Limb (tissue), 2 donors: ENCODE results near the gene BCL2L13.
"Not testable (repeated sequence)": the region's sequence is repeated elsewhere in the genome, so short reads cannot be mapped to it uniquely, and the experiment has no call there.

Experiments
- DNase-seq, 2 donors: peaks; one replicate each; pipeline ENCODE4 v3.0.0-alpha.2; 2016; ENCODE audit errors: extremely low spot score in 2 of 2

Gene BCL2L13

DNA sequence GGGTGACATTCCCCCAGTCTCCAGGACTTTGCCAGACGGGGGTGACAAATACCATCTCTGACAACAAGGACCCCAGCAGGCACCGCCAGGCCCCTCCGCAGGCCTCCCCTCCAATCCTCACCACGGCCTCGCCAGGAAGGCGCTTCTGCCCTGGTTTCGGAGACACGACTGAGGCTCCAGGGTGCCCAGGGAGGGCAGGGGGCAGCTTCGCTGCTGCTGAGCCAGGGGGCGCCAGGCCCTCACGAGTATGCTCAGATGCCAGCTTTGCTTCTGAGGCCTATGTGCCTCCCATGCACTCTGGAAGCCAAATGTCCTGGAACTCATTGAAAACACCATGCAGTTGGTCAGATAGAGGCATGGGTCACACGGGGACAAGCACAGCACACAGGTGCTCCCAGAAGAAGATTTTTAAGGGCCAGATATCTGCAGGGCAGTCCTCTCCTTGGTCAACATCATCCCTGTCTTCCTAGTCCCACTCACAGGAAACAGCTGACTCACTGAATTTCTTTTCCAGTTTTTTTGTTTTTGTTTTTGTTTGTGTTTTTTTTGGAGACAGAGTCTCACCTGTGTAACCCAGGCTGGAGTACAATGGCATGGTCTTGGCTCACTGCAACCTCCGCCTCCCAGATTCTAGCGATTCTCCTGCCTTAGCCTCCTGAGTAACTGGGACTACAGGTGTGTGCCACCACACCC is 115.8 kb downstream of the BCL2L13 start:
- no peak for DNase-seq

DNA sequence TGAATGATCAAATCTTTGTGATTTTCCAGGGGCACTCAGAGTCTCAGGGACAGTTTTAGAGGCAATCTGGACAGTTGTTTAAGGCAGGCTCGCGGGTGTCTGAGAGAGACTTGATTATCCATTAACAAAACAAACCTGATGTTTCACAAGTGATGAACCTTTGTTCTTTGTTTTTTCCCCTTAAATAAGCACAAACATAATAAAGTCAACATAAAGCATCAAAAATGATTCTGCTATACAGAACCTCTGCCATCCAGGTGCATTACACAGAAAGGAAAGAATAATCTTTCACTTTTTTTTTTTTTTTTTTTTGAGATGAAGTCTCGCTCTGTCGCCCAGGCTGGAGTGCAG is 122.6 kb downstream of the BCL2L13 start:
- DNase-seq: no peak

DNA sequence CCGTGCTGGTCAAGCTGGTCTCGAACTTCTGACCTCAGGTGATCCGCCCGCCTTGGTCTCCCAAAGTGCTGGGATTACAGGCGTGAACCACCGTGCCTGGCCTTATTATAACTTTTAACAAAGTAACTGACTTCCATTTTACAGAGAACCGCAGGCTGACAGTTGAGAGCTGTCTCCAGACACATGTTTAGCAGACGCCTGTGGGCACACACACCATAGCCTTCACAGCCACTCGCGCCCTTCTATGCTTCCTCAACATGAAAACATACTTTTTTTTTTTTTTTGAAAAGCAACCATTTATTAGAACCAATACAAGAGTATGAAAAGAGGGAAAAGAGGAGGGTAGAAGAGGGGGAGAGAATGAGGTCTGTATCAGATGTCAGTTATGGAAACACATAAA is 124.9 kb downstream of the BCL2L13 start:
- not testable (repeated sequence) for DNase-seq

DNA sequence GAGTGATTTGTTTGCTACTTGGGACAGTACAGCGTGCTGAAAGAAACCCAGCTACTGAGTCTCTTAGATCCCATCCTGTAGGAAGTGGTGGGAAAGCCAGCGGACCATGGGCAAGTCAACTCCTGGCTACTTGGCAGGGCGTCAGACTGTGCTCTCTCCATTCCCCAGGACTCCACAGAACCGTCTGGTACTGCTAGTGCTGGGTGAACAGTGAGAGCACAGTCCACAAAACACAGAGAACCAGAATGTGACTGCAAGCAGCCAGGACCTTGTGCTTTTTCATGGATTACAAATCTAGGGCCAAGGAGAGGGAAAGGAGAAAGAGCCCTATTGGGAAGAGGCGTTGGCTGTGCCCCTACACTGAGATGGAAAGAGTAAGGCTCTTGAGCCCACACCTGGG is 125.5 kb downstream of the BCL2L13 start:
- DNase-seq: no peak

DNA sequence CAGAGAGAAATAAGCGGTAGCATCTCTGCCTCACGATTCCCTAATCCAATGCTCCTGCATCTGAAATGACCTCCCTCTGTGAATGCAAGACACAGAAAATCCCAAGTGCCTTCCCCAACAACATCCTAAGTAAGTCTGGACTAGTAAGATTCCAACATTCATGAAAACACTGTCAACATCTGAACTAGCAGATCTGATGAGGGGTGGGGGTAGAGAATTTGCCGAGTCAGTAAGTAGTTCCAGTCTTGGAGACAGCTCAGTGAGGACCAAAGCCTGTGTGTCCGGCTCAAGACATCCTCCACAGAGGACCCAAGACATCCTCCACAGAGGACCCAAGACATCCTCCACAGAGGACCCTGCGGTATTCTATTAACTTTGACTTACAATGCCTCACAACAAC is 126.3 kb downstream of the BCL2L13 start:
- not testable (repeated sequence) for DNase-seq

DNA sequence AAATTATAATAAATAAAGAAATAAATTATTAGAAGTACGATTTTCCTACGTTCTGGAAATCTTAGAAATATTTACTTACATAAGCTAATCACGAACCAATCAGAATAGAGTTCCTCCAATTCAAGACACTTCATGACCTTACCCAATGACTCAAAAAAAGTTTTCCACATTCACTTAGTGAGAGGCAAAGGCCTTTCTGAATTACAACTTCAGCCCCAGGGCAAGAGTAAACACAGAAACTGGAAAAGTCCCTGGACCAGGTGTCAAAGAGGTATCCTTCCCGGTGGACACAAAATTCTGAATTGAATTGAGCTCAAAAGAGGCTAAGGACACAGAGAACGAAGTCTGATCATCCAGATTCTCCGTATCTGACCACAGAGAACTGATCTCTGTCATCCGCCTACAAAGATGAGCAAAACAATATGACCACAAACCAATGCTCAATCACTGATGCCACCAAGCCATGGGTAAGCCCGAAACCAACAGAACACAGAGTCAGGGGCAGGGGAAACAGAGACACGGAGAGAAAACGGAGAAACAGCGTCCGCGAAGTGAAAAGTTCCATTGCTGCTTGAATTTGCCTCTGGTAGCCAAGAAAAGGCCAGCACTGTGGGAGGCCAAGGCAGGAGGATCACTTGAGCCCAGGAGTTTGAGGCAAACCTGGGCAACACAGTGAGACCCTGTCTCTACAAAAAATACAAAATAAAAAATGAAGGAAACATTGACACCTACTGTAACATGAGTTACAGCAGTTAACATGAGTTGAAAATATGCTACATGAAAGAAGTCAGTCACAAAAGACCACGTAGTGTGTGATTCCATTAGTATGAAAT is 128.9 kb downstream of the BCL2L13 start:
- no peak for DNase-seq

DNA sequence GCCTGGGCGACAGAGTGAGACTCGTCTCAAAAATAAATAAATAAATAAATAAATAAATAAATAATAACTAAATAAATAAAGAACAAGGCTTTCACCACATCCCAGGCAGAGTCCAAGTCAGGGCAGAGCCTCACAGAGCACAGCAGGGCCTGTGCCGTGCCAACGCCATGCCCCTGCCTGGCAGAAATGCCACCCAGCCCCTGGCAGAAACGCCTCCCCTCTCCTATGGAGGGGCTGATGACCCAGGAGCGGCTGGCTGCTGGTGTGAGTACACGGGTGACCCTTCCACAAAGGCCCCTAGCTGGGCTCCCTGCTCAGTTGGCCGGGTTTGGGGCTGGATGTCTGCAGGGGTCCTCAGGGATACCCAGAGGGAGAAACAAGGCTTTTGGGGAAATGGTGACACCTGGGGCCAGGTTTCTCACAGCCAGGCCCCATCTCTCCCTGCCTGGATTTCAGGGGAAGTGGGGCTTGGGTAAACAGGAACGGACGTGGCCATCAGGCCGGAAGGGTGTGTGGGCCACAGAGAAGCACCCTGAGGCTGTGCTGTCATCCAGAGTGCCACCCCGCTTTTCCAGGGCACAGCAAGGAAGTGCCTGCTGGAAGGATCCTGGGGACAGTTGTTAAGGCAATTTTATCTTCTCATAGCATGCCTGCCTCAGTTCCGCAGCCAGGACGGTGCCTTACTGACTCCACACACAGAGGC is 130.6 kb downstream of the BCL2L13 start:
- no peak for DNase-seq

DNA sequence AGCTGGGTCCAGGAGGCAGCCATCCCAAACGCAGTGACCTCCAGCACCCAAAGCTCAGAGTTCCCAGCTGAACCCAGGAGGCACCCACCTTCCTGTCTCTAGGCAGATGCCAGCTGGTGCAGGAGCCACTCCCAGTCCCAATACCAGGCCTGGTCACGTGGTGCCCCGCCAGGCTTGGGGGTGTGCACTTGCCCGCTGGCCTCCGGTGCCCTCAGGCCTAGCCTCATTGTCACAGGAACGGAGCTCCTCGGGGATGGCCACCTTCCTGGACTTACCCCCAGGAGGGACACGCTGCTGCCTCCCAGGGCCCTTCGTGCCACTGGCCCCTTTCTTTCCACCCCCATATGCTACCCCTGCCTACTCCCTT is 131.1 kb downstream of the BCL2L13 start:
- DNase-seq: no peak

DNA sequence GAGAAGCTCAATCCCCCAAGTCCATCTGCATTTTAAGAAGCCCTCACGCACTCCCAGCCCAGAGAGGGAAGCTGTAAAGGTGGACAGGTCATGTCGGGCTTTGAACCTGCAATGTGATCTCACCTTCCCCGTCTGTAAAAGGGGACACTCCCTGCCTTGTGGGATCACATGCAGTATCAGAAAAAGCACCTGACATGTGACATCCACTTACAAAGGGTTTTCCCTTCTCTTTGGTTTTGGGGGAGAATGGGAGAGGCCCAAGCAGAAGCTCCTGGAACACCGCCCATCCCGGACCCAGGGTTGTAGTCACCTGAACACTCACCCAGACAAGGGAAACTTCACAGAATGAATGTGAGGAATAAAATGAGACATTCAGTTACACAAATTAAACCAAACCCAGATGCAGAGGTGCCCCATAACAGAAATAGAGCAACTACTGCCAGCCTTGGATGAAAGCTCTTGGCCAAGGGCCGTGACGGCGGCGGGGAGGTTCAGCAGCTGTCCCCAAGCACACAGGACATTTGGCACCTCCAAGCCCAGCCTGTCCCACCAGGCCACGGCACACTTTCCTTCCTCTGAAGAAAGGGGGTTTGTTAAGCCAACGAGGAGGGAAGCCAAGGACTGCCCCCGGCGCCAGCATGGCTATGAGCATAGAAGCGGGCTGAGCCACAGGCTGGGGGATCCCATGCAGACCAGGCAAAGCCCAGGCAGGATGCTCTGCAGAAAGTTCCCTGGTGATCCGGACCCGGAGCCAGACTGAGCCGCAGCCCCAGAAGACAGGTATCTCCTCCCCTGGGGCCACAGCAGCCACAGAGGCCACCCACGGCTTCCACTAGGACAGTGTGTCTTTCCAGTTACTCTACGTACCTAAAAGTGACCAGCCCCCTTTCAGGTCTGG is 131.9 kb downstream of the BCL2L13 start:
- DNase-seq: peak in 1 of 2 donors; percentile 20

DNA sequence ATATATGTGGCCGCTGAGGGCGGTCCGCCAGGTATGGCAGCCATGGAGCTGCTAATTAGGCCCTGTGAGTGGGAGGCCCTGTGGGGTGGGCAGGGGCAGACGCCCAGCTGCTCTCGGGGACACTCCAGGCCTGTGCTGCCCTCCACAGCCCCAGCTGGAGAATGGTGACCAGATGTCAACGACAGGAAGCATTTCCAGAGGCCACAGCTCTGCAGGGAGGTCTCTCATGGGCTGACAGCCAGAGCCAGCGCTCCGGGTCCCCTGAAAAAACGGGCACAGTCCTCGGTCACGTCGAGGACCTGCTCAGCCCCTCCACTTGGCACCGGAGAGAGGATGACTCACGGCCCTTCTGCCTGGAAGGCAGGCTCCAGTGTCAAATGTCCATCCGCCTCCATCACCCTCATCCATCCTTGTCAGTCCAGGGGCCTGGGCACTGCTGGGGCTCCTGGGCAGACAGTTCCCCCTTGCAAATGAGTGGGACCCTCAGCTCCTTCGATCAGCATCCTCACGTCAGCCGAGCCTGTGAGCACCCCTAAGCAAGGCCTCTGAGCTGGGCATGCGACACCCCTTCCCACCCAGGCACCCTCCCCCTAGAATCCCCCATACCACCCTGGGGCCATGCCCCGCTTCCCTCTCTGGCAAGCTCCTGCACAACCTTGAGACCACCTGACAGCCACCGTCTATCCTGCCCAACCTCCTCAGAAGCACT is 133.8 kb downstream of the BCL2L13 start:
- DNase-seq: no peak

DNA sequence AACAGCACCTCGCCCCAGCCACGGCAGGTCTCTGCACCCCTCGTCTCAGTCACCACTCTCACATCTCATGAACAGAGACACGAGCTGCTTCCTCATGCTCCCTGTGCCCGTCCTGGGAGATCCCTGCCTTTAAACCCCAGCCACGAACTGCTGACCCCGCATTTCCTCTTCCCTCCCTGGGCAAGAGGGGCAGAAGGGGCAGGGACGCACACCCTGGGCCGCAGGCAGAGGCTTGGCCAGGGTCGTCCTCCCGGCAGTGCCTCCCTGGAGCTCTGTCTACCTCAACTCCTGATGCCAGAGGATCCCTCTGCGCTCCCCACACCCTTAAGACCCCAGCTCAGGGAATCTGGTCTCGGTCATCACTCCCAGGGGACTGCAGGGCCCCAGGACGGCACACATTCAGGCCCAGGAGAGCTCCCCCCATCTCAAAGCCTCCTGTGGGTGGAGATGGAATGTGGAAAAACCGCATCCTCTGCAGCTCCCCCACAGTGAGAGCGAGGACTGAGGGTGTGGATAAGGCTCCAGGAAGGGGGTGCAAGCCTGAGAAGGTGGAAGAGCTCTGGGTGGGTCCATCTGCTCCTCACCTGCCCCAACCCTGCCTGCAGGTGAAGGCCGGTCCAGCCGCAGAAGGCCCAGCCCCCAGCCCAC is 134.5 kb downstream of the BCL2L13 start:
- DNase-seq: peak in 1 of 2 donors; percentile 45

DNA sequence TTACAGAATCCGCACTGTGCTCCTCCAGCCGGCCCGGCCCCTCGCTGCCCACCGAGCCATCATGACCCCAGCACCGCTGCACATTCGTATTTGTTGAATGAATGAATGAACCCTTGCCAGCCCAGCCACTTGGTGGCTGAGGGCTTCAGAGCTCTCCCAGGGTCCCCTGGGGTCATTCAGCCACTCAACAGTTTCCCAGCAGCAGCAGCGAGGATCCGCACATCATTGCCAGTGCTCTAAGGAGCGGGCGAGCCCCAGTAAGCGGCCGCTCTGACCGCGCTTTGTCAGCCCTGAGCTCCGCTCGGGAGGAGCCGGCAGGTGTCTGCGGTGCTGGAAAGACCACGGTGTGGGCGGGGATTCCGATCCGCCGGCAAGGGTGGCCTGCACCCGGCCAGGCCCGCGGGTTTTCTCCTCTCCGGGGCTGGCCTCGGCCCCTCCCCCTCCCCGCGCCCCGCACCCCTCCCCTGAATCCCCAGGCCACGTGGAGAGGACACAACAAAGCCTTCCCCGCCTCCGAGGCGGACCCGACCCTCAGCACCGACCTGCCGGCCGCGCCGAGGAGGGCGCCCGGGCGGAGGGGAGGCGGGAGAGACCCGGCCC is 135.1 kb downstream of the BCL2L13 start:
- DNase-seq: peak in 1 of 2 donors; percentile 79

DNA sequence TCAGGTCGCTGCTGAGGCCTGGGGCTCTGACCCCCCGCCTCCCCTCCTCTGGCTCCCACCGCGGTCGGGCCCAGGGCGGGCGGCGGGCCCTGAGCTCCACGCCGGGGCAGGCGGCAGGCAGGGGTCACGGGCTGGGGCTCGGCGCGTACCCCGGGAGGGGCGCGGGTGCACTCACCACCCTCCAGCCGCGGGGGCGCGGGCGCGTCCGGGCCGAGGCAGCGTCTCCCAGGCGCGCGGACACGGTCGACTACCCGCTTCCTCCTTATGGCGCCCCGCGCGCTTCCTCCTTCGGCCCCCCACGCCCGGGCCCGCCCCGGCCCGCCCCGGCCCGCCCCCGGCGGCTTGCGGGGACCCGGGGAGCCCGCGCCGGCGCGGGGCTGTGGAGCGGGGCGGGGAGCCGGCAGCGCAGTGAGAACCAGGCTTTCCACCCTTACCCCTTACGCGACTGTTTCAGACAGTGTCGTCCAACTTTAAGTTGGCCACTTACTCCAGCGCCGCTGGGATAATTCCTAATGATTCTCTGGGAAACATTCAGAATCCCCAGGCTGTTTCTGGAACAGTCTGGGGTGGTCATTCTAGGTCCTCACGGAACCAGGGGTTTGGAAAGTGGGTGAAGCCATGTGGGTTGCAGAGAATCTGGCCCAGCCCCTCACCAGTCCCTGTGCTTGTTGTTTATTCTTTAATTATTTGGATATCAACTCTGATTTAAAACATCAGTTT is 135.8 kb downstream of the BCL2L13 start, which contains the start of gene BID:
BID (minus strand) TSS at position 264 of the 720 bp plus-strand sequence. CDS start 24,353 bp downstream, outside the sequence.
- peak in 1 of 2 donors; percentile 62 for DNase-seq

DNA sequence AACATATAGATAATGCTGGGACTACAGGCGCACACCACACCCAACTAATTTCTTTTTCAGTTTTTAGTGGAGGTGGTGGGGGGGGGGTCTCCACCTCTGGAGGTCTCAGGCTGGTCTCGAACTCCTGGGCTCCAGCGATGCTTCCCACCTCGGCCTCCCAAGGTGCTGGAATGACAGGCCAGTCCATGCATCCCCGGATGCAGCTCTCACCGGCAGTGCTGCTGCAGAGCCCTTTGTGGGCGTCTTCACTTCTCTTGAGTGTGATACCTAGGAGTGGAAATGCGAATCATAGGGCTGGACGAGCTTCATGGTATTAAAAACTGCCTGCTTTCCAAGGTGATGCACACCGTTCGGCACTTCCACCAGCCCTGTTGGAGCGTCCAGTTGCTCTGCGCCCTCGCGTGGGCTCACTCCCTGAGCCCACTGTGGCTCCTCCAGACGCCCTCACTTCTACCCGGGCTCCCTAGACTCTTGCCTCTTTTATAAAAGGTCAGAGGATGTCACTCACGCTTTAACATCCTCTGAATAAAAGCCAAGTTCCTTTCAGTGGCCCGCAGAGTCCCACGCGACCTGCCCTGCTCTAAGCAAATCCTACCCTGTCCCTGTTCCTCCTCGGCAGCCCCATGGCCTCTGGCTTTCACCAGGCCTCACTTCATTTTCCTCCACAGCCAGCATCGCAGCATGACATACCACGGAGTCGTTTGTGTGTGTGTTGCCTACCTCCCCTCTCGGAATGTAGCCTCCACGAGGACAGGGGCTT is 136.5 kb downstream of the BCL2L13 start:
- peak in 1 of 2 donors; percentile 19 for DNase-seq

DNA sequence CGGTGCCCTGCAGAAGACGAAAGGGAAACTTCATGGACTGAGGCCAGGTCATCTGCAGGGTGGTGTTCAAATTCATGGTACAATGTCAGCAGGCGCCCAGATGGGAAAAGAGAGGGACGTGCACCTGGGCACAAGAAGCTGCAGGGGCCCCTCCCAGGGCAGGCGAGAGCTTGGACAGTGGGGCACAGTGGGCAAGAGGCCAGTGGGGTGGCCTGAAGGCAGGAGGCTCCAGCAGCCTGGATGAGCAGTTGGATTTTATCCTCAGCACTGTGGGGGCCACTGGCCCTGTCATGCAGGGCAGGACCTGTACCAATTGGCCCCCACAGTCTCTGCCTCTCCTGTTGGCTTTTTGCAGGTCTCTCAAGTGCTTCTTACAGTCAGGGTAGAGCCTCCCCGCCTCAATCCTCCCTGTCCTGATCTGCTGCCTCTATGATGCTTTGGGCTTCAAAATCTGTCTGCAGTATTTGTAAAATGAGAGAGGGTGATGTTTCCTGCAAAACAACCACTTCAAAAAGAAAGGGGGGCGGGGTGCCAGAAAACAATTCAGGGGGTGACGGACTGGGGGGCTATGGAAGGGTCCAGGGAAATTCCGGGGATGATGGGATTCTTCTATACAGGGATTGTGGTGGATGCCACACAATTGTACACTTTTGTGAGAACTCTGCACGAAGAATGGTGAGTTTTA is 137.4 kb downstream of the BCL2L13 start:
- peak in 1 of 2 donors; percentile 20 for DNase-seq

DNA sequence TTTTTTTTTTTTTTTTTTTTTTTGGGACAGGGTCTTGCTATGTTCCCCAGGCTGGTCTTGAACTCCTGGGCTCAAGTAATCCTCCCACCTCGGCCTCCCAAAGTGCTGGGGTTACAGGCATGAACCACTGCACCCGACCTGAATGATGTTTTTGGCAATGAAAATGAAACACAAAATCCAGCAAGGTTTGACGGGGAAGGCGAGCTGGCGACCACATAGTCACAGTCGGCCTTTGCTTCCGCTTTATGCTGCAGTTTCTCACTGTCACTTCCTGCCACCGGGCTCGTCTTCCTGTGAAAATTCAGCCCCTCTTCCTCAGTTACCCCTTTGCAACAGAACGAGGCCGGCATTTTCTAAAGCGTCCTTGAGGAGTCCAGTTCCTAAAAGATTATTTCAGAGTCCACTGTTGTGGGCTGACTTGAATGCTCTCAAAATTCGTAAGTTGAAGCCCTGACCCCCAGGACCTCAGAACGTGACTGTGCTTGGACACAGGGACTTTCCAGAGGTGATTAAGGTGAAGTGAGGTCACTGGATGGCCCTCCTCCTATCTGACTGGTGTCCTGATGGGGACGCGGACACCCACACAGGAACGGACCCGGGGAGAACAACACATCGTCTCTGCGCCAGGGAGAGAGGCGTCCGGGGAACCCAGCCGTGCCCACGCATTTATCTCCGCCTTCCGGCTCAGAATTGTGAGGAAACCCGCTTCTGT is 138.6 kb downstream of the BCL2L13 start:
- peak in 1 of 2 donors; percentile 29 for DNase-seq

DNA sequence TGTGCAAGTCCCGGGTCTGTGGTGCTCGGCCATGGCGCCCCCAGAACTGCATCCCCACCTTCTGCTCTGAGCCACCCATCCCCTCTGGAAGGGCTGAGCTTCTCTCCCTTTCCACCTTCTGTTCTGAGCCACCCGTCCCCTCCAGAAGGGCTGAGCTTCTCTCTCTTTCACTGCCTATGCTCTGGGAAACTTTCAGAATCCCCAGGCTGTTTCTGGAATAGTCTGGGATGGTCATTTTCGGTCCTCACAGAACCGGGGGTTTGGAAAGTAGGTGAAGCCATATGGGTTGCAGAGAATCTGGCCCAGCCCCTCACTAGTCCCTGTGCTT is 139.1 kb downstream of the BCL2L13 start:
- DNase-seq: no peak
